HG02610 (cell line): Measurements from ENCODE around the gene PPP1R2C.

Experiments used
- ATAC-seq: cut with Tn5 transposase; IDR thresholded peaks from one replicate; pipeline ENCODE4 v1.9.1; 2021; ENCODE audit warnings: mild to moderate bottlenecking, moderate library complexity; ENCODE audit not compliant: unreplicated experiment

The PPP1R2C gene

DNA sequence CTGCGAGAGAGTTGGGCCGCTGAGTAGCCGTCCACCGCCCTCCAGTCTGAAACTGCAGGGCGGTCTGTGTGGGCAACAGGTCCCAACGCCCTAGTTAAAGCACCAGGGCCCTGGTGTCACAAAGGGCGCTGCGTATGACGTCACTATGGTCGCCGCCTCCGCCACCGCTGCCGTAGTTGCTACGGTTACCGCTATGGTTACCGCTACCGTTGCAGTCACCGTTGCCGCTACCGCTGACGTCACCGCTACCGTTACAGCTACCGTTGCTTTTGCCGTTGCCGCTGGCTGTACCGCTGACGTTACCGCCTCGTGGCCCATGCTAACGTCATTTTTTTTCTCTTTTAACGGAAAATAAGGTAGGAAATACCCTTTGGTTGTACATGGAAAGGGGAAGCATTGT lies at the start of gene PPP1R2C:
TSS of gene PPP1R2C (minus strand) at position 68 of the 400 bp plus-strand sequence. CDS start 84 bp downstream, outside the sequence.
- ATAC-seq: no peak

DNA sequence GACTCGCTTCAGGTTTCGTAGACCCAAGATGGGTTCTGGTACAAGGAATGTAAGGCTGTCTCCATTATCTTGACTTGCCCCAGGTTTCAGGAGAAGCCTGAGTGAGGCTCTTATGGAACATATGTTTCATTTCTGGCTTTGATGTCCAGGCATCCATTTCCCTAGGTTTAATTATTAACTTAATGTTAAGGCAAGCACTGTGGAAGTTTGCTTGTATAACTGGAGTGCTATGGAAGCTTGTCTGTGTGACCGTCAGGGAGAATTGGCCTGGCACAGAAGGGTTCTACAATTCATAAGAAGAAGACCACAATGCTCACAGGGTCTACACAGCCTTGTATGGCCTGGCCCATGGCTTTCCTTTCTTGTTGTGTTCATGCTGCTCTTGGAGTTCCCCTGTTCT lies 47.2 kb upstream of the PPP1R2C start:
- no peak for ATAC-seq

DNA sequence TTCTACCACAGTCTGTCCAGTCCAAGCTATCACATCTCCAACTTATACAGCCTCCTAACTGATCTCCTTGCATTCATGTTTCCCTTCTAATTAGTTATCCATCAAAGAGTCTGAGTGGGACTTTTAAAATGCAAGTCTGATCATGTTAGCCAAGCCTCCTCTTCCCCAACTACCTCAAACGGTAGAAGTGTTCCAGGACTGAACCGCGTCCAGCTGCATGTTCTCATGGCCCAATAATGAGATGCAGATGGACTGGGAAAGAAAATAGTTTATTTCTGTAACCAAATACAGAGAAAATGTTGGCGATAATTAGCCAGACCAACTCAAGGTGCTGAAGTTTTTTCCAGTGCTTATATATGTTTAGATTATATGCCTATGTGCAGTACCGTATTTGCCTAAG lies 46.6 kb upstream of the PPP1R2C start:
- ATAC-seq: no peak

DNA sequence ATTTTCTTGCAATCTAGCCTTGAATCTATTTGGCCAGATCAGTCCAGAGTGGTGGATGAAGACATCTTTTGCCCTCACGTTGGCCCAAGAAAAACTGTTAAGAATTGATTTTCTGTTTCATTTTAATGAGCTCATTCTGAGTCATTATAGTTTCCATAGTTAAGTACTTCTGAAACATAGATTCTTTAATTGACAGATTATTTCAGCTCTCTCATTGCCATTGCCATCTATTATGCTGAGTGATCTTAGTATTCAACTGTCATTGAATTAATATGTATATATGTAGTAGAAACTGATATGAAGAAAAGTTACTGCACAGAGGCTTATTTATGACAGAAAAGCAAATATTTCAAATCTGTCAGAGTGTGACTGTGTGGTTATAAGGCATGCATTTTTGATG lies 45.5 kb upstream of the PPP1R2C start:
- no peak for ATAC-seq

DNA sequence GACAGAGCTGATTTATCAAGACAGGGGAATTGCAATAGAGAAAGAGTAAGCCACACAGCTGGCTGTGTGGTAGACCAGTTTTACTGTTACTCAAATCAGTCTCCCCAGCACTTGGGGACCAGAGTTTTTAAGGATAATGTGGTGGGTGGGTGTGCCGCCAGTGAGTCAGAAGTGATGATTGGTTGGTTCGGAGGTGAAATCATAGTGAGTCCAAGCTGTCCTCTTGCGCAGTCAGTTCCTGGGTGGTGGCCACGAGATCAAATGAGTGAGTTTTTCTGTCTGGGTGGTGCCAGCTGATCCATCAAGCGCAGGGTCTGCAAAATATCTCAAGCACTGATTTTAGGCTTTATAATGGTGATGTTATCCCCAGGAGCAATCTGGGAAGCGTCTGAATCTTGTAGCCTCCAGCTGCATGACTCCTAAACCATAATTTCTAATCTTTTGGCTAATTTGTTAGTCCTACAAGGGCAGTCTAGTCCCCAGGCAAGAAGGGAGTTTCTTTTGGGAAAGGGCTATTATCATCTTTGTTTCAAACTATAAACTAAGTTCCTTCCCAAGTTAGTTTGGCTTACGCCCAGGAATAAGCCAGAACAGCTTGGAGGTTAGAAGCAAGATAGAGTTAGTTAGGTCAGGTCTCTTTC lies 44.0 kb upstream of the PPP1R2C start:
- no peak for ATAC-seq

DNA sequence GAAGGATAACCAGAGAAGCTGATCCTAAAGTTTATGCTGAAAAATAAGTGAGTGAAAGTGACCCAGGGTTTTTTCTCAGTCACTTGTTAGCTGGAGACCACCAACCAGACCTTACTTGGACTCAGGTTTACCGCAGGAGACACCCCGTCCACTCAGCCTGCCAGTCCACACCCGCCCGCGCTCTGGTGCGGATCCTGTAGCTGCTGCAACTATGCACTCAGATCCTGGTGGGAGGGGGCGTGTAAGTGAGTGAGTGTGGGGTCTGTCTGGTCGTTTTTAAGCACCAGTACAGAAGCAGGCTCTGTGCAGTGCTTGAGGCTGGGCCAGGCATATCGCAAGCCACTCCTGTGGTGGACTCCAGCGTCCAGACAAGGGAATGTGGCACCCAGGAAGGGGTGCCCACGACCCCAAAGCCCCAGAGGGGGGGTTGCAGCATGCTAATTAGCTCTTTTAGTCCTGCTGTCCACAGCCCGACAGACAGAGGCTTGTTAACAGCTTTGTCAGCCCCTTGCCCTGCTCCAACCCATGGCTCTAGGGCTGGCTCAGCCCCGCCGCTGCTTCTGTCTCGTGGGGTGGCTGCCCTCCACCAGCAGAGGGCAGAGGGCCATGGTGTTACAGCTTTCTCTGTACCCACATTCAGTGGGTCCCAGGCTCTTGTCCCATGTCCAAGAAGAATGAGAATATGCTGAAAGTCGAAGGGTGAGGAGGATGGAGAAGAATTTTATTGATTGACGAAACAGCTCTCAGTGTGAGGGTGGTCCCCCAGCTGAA lies 40.4 kb upstream of the PPP1R2C start:
- ATAC-seq: no peak

DNA sequence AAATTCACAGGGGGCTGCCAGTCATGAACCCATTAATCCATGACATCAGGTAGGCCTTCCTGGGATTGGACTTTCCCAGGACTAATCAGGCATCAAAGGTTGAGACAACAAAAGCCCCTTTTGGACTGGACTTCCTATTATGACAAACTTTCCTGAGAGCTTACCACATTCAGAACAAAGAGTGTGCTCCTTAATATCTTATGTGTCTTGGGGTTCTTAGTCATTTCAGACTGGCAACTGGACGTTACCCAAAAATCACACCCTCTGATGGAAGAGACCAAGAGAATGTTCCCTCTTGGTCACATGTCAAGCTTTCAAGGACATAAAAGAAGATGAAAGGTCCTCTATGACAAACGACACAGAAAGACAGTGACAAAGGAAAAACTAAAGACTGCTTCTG lies 31.6 kb upstream of the PPP1R2C start:
- ATAC-seq: peak; percentile 72

DNA sequence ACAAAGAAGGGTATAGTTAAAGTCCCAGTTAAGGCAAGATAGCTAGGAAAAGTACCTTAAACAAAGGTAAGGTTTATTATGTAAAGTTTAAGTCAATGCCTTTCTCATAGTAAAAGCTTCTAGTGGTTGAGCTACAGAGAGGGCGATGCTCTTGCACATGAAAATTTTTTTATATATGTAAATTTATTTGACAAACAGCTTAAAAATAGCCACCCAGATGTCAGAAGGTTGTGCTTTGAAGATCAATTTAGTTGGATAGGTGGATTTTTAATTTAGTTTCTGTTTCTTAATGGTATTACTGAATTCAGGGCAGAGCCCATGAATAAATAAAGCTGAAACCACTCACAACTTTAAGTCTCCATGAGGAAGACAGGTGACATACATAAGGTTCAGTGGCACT lies 29.4 kb upstream of the PPP1R2C start:
- no peak for ATAC-seq

DNA sequence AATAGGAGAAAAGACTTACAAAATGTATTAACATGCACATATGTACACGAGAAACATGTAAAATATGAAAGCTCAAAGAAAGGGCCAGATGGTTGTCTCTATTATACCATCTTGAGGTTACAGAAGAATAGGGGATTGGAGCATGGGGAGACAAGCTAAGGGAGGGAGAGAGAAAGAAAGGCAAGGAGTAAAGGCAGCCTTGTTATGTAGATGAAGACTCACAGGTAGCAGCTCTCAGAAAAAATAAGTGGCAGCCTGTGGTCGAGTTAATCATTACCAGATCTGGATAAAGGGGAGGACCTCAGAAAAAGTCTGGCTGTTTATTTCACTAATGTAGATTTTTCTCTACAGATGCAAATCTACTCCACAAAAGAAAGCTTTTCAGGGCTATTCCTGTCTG lies 26.6 kb upstream of the PPP1R2C start:
- ATAC-seq: no peak

DNA sequence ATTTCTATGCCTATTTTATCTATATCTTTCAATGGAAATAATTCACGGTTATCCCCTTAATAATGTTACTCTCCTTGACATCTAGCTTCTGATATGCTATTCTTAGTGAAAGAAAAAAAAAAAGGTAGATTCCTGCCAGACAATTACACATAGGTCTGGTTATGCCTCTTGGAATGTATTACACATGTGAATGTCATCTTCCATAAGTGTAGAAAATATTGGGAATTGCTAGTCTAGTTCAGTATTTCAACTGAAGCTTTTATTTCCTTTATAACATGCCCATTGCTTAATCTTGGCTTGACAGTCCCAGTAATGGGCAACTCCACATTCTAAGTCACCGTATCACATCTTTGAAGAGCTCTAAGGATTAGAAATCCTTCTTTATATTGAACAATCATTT lies 25.4 kb upstream of the PPP1R2C start:
- no peak for ATAC-seq

DNA sequence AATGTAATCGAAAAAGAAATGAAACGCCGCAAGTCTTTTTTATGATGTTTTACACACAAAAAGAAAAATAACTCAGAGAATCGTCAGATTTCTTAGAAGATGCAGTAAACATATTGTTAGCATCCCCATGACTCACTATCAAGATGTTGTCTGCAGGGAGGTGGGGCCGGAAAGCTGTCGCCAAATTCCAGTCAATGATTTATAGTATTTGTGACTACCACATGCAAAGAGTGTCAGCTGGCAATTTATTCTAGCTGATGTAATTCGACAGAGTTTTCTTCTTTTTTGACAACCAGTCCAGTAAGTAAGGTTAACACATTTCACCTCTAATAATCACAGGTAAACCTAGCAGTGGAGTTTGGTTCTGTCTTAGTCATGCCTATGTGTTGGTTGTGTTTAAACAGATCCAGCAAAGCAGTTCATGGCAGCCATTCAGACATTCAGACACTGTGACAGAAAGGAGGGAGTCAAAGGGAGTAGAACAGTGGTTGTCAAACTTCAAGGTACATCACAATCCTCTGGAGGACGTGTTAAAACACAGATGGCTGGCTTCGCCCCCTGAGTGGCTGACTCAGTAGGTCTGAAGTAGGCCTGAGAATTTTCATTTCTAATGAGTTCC lies 19.8 kb upstream of the PPP1R2C start:
- ATAC-seq: no peak

DNA sequence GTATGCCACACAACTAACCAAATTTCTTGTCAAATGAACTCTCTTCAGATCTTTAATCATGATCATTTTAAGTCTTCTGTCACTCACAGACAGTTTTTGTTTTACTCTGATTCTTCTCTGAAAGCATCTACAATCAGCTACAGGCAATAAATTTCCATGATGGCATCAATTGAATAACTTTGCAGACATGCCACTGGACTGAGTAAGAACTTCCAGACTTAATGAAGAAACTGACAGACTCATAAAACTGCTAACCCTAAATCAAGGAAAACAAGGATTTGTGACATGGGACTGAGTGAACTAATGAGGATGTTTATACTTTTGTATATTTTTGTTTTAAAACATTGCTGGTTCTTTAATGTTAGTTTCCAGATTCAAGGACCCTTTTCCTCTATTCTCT lies 5.5 kb upstream of the PPP1R2C start:
- ATAC-seq: no peak

DNA sequence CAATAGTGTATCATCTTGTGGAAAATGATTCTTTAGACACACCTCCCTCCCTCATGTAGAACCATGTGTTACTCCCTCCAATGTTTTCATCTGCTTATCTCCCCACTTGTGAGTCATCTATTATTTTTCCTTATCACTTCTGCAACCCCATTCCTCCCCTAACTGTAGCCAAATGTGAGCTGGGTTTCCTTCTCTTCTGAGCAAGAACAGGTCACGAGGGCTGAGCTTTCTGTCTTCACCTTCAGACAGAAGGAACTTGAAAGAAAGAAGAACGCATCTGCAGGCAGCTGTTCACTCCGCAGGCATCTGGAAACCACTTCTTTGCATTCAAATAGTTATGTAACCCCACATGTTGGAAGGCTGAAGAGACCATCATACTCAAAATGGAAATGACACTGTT lies 1.8 kb downstream of the PPP1R2C start:
- ATAC-seq: no peak

DNA sequence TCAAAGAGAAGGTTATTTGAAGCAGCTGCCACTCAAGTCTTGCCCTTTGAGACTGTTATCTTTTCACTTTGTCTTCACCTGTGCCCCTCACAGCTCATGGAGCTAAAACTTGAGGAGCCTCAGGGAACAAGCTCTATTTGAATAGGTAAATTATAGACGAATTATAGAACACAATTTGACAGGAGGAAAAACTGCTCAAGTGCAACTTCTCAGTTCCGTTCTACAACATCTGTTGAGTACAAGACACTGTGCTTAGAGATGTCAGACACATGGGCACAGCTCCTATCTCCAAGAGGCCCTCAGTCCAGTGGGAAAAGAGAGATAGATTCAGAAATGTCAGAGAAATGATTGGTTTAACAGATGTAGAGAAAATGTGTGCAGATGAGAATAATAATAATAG lies 5.1 kb downstream of the PPP1R2C start:
- no peak for ATAC-seq

DNA sequence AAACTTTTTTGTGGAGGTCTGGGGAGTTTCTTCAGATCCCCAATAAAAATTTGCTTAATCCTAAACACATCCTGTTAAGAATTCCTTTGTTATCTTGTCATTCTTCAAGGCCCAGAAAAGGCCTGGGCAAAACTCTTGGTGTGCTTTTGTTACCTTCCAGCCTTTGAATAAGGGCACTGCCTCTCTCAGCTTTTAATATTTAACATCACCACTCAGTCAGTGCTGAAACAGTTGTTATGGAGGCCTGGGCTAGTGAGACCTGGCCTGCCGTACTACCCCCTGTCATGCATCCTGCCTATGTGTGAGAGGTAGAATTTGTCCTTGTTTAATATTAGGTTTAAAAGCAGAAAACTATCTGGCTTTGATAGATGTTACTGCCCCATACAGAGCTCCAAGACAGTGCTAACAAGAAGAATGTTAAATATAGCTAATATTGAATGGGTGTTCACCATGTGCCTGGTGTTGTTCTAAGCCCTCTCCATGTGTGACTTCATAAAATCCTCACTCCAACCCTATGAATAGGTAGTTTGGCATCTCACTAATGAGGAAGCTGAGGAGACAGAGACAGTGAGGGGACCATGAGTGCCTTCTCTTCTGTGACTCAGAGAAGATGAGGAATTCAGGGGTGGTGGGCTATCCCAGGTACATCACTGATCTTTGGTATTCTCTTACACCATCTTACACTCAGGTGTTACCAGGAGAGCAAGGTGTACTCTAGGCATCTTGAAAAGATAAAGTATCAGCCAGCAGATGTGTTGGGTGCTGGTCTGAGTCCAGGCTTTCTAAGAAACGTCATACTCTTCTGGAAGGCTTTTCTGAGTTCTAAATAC lies 6.2 kb downstream of the PPP1R2C start:
- ATAC-seq: no peak

DNA sequence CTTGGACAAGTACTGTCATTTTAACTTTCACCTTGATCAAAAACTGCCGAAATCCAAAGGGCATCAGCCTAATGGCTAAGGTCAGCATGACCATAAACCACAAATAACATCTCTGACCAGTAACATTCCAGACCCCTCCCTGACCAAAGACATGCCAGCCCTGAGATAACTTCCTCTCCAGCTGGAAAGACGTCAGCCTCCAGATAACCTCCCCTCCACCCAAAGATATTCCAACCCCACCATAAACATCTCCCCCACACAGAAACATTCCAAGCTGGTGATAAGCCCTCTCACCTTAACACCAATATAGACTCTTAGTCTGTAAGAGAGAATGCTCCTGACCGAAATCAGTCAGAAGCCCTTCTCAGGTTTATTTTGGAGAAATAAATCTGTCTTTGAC lies 7.4 kb downstream of the PPP1R2C start:
- ATAC-seq: no peak

DNA sequence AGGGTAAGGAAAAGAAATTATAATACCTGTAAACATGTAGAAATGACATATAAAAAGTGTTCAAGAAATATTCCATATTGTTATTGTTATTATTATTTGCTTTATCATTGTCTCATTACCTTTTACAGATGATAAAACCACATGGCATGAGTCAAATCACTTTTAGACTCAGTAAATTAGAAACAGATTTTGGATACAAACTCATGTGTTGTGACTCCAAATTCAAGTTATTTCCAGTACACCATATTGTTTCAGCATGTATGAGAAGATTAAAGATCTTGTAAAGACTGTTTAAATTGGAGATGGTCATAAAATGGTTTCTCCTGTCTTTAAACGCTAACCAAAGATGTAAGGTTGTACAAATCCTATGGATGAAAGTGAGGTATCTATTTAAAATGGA lies 18.1 kb downstream of the PPP1R2C start:
- ATAC-seq: no peak

DNA sequence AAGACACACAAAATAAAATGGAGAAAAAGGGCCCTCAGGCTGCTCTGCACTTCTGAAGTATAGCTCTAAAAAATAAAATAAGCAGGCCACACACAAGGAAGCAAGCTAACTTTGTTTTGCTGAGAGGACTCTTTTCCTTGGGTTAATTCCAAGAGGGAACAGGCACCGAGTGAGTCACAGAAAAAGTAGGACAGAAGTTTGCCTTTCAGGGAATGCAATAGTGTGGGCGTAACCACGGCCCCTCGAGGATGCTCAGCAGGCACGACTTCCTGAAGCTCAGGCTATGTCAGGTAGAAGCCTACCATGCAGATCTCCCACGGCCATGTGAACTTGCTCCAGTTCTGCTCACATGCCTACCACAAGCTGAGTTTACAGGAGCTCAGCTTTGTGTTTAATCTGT lies 22.1 kb downstream of the PPP1R2C start:
- no peak for ATAC-seq

DNA sequence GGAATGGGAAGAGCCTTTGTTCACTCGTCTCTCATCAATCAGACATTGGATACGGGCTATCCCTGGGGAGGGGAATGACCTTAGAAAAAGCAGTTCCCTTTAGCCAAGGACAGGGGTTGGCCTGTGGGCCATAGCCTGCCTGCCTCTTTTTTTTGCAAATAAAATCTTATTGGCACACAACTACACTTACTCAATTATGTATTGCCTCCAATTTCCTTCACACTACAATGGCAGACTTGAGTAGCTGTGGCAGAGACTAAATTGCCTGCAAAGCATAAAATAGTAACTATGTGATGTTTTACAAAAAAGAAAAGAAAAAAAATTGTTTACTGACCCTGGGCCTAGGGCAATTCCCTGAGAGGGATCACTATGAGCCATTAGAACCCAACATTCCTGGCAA lies 23.4 kb downstream of the PPP1R2C start:
- ATAC-seq: no peak

DNA sequence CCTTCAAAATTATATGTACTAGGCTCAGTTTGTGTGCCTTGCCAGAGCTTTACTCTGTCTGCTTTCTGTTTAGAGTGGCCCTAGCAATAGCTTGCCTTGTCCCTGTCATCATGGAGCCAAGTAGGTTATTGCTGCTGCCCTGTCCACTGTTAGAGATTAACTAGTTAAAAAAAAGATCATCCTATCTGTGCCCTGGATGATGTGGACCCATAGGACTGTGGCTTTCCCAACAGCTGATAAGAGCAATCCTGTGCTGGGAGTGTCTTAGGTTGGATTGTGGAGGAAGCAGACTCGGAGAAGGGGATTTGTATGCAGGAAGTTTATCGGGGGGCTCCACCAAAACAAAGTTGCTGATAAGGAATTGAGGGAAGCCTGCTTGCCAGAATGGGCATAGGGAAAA lies 23.8 kb downstream of the PPP1R2C start:
- no peak for ATAC-seq

DNA sequence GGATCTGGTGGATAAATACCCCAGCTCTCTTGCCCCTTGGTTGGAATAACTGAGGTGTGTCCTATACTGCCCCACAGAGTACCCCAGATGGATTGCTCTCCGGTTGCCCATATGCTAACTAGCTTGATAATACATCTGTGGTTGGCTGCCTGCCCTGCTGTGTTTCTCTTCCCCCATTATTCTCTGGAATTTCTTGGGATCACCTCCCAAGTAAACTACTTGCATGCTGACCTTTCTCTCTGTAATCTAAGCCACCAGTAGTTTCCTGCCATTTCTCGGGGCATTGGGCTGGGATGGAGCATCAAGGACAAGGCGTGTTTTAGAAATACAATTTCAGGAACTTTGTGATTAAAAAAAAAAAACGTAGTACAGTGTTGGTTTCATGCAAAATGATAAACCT lies 25.2 kb downstream of the PPP1R2C start:
- ATAC-seq: no peak
